GM12878 (cell line): ENCODE data around the gene ADPRHL1. TPM values are rescaled to one million over a fixed set of nuclear protein-coding genes. Genes with fewer than 3 reads are reported as not detected.

Experiments
- ATAC-seq: fragments of 200-7000 bp; cut with Tn5 transposase; 3 replicates; pipeline ENCODE4 v1.9.1; 2020; ENCODE audit warnings: mild to moderate bottlenecking, moderate library complexity
- Bru-seq: library from RNA; stranded (reverse); fragments of 400-500 nt; gene quantifications from one replicate; lab custom pipeline; 2021; lab: Mats Ljungman, UMichigan
- BruChase-seq, 2 experiments: library from RNA; stranded (reverse); fragments of 400-500 nt; gene quantifications; one replicate each; lab custom pipeline; 2021; lab: Mats Ljungman, UMichigan
- BruUV-seq: library from RNA; stranded (reverse); fragments of 400-500 nt; replicated peaks from 2 replicates; lab custom pipeline; 2021; lab: Mats Ljungman, UMichigan
- CTCF ChIA-PET: fragments of 300-600 bp; sonication (Branson Sonifier 250); formaldehyde crosslinking; extraction: SDS; loops from one replicate; lab custom pipeline; 2021; ENCODE audit warnings: inconsistent platforms; lab: Yijun Ruan, JAX
- POLR2A ChIA-PET: fragments of 350-600 bp; formaldehyde crosslinking; extraction: SDS; loops from one replicate; lab custom pipeline; 2021; ENCODE audit warnings: inconsistent platforms; lab: Charles Lee
- RAD21 ChIA-PET: fragments of 300-600 bp; sonication (Branson Sonifier 250); formaldehyde crosslinking; loops from one replicate; lab custom pipeline; 2023; ENCODE audit warnings: antibody characterized with exemption; ENCODE audit not compliant: unreplicated experiment; lab: Charles Lee
- SMC1A ChIA-PET: fragments of 300-600 bp; sonication (Branson Sonifier 250); formaldehyde crosslinking; loops from one replicate; lab custom pipeline; 2023; ENCODE audit not compliant: unreplicated experiment, uncharacterized antibody; lab: Charles Lee
- DNase-seq: peaks from one replicate; pipeline ENCODE4 v3.0.0-alpha.2; 2011; ENCODE audit warnings: low read depth, low spot score
- FAIRE-seq: peaks from 3 replicates; lab custom pipeline; 2011; peaks lifted over from hg19 to GRCh38; lab: Jason Lieb, UNC
- H2AFZ ChIP-seq: 2 replicates; pipeline ENCODE4 v1.6.0; 2011; ENCODE audit warnings: low read depth, low read length, control low read depth; ENCODE audit not compliant: control insufficient read depth
- H3K27ac ChIP-seq: 2 replicates; pipeline ENCODE4 v1.5.1; 2011; ENCODE audit warnings: control low read depth; ENCODE audit not compliant: control insufficient read depth, insufficient read depth
- H3K27me3 ChIP-seq, 2 experiments: replicated peaks in 1 of 2; 2 replicates each; pipeline versions ENCODE4 v1.6.0 to v1.6.1; 2011; ENCODE audit warnings: low read length in 1 of 2; ENCODE audit not compliant: control insufficient read depth in 2 of 2, insufficient read depth in 2 of 2
- H3K36me3 ChIP-seq, 2 experiments: 2 replicates each; pipeline ENCODE4 v1.5.1; 2011; ENCODE audit warnings: low read length in 1 of 2; ENCODE audit not compliant: control insufficient read depth in 2 of 2, insufficient read depth in 2 of 2
- H3K4me1 ChIP-seq: 2 replicates; pipeline ENCODE4 v1.6.1; 2011; ENCODE audit warnings: mild to moderate bottlenecking, low read length, moderate library complexity, mixed read lengths; ENCODE audit not compliant: control insufficient read depth, insufficient read depth
- H3K4me2 ChIP-seq: 2 replicates; pipeline ENCODE4 v1.6.0; 2011; ENCODE audit warnings: control low read depth; ENCODE audit not compliant: control insufficient read depth, insufficient read depth
- H3K4me3 ChIP-seq: fragments of 200-600 bp; sonication (generic); 2 replicates; pipeline ENCODE4 v1.5.1; 2016
- H3K79me2 ChIP-seq: 2 replicates; pipeline ENCODE4 v1.6.0; 2011; ENCODE audit warnings: low read length; ENCODE audit not compliant: control insufficient read depth, insufficient read depth
- H3K9ac ChIP-seq: 2 replicates; pipeline ENCODE4 v1.8.0; 2011; ENCODE audit warnings: low read length, control low read depth, mixed read lengths; ENCODE audit not compliant: control insufficient read depth, insufficient read depth
- H3K9me3 ChIP-seq: replicated peaks from 3 replicates; pipeline ENCODE4 v1.5.1; 2011; ENCODE audit warnings: mild to moderate bottlenecking, low read length; ENCODE audit not compliant: control insufficient read depth, insufficient read depth
- H4K20me1 ChIP-seq: 2 replicates; pipeline ENCODE4 v1.6.0; 2011; ENCODE audit not compliant: control insufficient read depth, insufficient read depth
- CEBPZ ChIP-seq: fragments of 150-350 bp; IDR thresholded peaks from 2 replicates; pipeline ENCODE4 v1.6.1; 2016; ENCODE audit warnings: low read depth, low read length
- SMAD1 ChIP-seq: fragments of 450-650 bp; IDR thresholded peaks from 2 replicates; pipeline ENCODE4 v1.6.1; 2018; ENCODE audit warnings: mild to moderate bottlenecking, low read depth; ENCODE audit not compliant: partially characterized antibody
- USF2 ChIP-seq: IDR thresholded peaks from 2 replicates; pipeline ENCODE4 v1.6.1; 2011; ENCODE audit warnings: low read depth, low read length, improper control_type of control experiment, borderline replicate concordance
- WGBS: methylation state at CpG from one replicate; pipeline ENCODE4 v1.1.6; 2016; ENCODE audit warnings: low lambda C conversion rate; ENCODE audit not compliant: insufficient replicate concordance, insufficient coverage; ENCODE audit errors: missing lambda C conversion rate; 5-methylcytosine and 5-hydroxymethylcytosine counted together
- in situ Hi-C: fragments of 300-500 bp; cut with MboI; formaldehyde crosslinking; loops from 9 replicates; pipeline ENCODE4 v1.14.3; 2018; ENCODE audit warnings: mixed read lengths
- intact Hi-C: fragments of 100-400 bp; cut with micrococcal nuclease; formaldehyde crosslinking; loops from one replicate; pipeline ENCODE4 v1.14.2; 2022; ENCODE audit not compliant: unreplicated experiment
- long read RNA-seq, 2 experiments: library from polyadenylated mRNA; unstranded; transcript quantifications; one replicate each; pipeline ENCODE4 v2.0.0, GENCODE V29; 2019 to 2020
- polyA minus RNA-seq, 3 experiments: library from RNA; depleted of rRNA, polyadenylated mRNA; stranded (reverse); fragments of >200 nt; gene quantifications; 2 replicates each; pipeline ENCODE4 v1.2.3, GENCODE V29; 2011
- polyA plus RNA-seq, 11 experiments: library from polyadenylated mRNA; depleted of rRNA in 4 of 11; unstranded in 6 of 11; stranded (reverse) in 5 of 11; fragments of >200 nt; fragmentation: Nextera tagmentation in 4 of 11; fragmentation: Illumina TruSeq in 1 of 11; extraction: Ambion mirVana in 4 of 11; extraction: Trizol in 1 of 11; gene quantifications; 1 replicate in 1 of 11; 2 replicates in 10 of 11; pipeline versions ENCODE4 v1.2.1 to v1.2.3, GENCODE V29; 2011 to 2016; ENCODE audit warnings: inconsistent platforms in 2 of 11, missing spikeins in 2 of 11, low read depth in 1 of 11
- total RNA-seq, 4 experiments: library from RNA; depleted of rRNA in 3 of 4; stranded (reverse); fragments of >200 nt in 3 of 4; fragmentation: Illumina TruSeq in 1 of 4; extraction: Trizol in 1 of 4; gene quantifications; 2 replicates each; pipeline versions ENCODE4 v1.2.1 to v1.2.3, GENCODE V29; 2013 to 2021

Gene ADPRHL1
- total RNA-seq (2013; cell fraction: nucleolus; rRNA removed): 0.21 TPM in 1 of 2 replicates, not detected in the other
- total RNA-seq (2014; rRNA removed): 1.1 and 1.9 TPM in 2 replicates
- 0.94 and 1.0 TPM in 2 replicates for total RNA-seq (2014; rRNA removed; fragmentation: Illumina TruSeq; extraction: Trizol)
- 1.2 and 1.6 TPM in 2 replicates for total RNA-seq (2021)
- 0.72 TPM for polyA plus RNA-seq (2011; ENCODE audit: low read depth)
- polyA plus RNA-seq (2011; rRNA removed): 0.04 and 0.05 TPM in 2 replicates
- polyA plus RNA-seq (2011; cell fraction: cytosol; rRNA removed): 0.09 and 0.10 TPM in 2 replicates
- 0.18 and 0.19 TPM in 2 replicates for polyA plus RNA-seq (2011; cell fraction: nucleus; rRNA removed)
- 1.0 and 1.2 TPM in 2 replicates for polyA plus RNA-seq (2012)
- polyA plus RNA-seq (2014; fragmentation: Illumina TruSeq; extraction: Trizol): 0.90 and 1.1 TPM in 2 replicates
- under 1 TPM; 0.10 to 0.13 TPM for polyA plus RNA-seq (2014; fragmentation: Nextera tagmentation; extraction: Ambion mirVana)
- 0.63 and 1.4 TPM in 2 replicates for polyA plus RNA-seq (2014; rRNA removed)
- 1 to 10 TPM in 1 of 2 experiments, under 1 TPM in 1; 0.80 to 1.1 TPM for polyA plus RNA-seq (2016; fragmentation: Nextera tagmentation; extraction: Ambion mirVana)
- polyA minus RNA-seq (2011; rRNA and poly(A)+ RNA removed): not detected in 2 replicates
- not detected in 2 replicates for polyA minus RNA-seq (2011; cell fraction: cytosol; rRNA and poly(A)+ RNA removed)
- polyA minus RNA-seq (2011; cell fraction: nucleus; rRNA and poly(A)+ RNA removed): 0.96 TPM in 1 of 2 replicates, not detected in the other
- percentile 22 among the genes with signal in this experiment for Bru-seq, nascent RNA
- BruChase-seq, experiment 1, labeled RNA remaining after a 6-hour chase: percentile 27 among the genes with signal in this experiment
- BruChase-seq, experiment 2, labeled RNA remaining after a 2-hour chase: percentile 29 among the genes with signal in this experiment
- long read RNA-seq, experiment 1: 0 reads
- long read RNA-seq, experiment 2: 0 reads

GRCh38 chr13:113452942-113453901 is at the start of gene ADPRHL1:
Gene ADPRHL1 (minus strand): TSS chr13:113453488. CDS start chr13:113453437, 51 bp downstream.
- H2AFZ ChIP-seq: no peak within 1 kb of the TSS
- FAIRE-seq: no peak
- POLR2A ChIA-PET: interaction anchor here (0.5 kb wide), 1 partner anchor 72 kb away, joined by 3 read pairs; no protein-coding TSS in a partner anchor
- DNase-seq: no peak
- RAD21 ChIA-PET: no interaction called here
- SMC1A ChIA-PET: interaction anchor here (1.3 to 1.9 kb wide), 2 partner anchors 9 to 40 kb away, joined by 4 read pairs; no protein-coding TSS in a partner anchor
- no peaks in the 10 kb centered on the region for H3K9me3 ChIP-seq
- intact Hi-C loops: loop anchor here (5.0 kb wide), 1 partner anchor 511 kb away; no protein-coding TSS in a partner anchor
- no peak for TF ChIP-seq SMAD1
- TF ChIP-seq CEBPZ: no peak
- TF ChIP-seq USF2: no peak
- in situ Hi-C loops: no loop called here
- H3K27me3 ChIP-seq: no peaks in the 10 kb centered on the region
- CTCF ChIA-PET: interaction anchor here (1.6 kb wide), 2 partner anchors 14 to 28 kb away, joined by 3 to 5 read pairs; no protein-coding TSS in a partner anchor
- ATAC-seq: no peak
- no peak within 1 kb of the TSS for H3K27ac ChIP-seq
- H3K4me1 ChIP-seq: no peaks in the 10 kb centered on the region
- no peak within 1 kb of the TSS for H3K9ac ChIP-seq
- no peak within 1 kb of the TSS for H3K4me2 ChIP-seq
- H3K79me2 ChIP-seq: no peaks in the 10 kb centered on the region
- 93% methylated on average over 45 of the region's 45 CpGs for WGBS
- no peaks in the 10 kb centered on the region for H4K20me1 ChIP-seq
- no TSS peak for BruUV-seq
- no peak within 1 kb of the TSS for H3K4me3 ChIP-seq
- H3K36me3 ChIP-seq: peaks cover 4 to 10% of the 10 kb centered on the region in 2 experiments; a peak in 3 of 4 replicates
